Measurements from ENCODE around the gene SYP.
"Not testable (repeated sequence)": the region's sequence is repeated elsewhere in the genome, so short reads cannot be mapped to it uniquely, and the experiment has no call there.

The SYP gene

DNA sequence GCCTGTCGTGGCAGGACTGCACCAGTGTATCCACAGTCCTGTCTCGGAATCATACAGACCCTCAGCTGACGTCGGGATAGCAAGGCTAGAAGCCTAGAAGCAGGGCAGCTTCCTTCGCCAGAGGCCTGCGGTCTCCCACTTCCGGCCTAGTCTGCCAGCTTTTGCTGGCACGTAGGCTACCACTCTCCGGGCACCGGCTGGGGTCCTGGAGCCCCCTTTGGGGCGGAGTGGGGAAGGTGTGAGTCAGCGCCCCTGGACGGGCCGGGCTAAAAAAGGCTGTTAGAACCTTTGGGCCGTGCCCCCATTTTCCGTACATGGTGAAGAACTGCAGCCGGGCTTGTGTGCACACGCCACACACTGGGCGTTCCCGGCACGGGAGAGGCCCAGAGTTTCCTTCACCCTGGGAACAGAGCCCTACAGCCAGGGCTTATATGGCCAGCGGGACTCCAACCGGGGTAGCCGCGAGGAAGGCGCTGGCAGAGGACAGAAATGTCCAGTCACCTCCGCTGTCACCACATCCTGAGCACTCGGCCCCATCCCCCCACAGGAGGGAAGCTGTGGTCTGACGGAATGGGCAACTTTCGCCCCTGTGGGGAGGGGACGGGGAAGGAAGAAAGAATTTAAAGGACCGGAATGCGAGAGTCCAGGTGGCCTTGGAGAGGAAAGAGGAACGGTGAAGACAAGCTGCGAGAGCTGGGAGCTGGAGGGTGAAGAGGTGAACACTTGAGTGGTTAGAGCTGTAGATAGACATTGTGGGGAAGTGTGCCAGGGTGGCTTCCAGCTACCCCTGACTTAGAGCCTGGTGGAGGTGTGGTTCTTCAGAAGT is 32.9 kb downstream of the SYP start:
- no peak for DNase-seq (ENCODE audit: low spot score)

- peak; percentile 55 for DNase-seq (ENCODE audit: low spot score)
Observed at GRCh38 chrX:49165901-49166881, 33.8 kb downstream of the SYP start.

DNA sequence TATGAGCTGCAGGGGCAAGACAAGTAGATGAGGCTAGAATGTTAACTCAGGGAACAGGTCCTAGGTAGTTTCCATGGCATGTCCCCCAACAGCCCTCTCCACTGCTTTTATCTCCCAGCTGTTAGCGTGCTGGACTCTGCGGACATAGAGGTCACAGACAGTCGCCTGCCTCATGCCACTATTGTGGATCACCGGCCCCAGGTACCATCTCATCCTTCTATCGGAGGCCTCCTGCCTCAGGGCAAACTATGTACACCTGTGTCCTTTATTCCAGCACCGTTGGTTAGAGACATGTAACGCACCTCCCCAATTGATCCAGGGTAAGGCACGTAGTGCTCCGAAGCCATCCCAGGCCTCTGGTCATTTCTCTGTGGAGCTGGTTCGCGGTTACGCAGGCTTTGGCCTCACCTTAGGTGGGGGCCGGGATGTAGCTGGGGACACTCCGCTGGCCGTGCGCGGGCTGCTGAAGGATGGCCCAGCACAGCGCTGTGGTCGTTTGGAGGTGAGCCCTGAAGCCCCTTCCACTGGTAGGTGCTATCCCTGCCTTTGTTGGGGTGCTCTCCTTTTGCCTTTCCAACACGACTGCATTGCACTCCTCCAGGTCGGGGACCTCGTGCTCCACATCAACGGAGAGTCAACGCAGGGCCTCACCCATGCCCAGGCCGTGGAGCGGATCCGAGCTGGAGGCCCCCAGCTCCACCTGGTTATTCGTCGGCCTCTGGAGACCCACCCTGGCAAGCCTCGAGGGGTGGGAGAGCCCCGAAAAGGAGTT is 35.2 kb downstream of the SYP start:
- no peak for DNase-seq (ENCODE audit: low spot score)

DNA sequence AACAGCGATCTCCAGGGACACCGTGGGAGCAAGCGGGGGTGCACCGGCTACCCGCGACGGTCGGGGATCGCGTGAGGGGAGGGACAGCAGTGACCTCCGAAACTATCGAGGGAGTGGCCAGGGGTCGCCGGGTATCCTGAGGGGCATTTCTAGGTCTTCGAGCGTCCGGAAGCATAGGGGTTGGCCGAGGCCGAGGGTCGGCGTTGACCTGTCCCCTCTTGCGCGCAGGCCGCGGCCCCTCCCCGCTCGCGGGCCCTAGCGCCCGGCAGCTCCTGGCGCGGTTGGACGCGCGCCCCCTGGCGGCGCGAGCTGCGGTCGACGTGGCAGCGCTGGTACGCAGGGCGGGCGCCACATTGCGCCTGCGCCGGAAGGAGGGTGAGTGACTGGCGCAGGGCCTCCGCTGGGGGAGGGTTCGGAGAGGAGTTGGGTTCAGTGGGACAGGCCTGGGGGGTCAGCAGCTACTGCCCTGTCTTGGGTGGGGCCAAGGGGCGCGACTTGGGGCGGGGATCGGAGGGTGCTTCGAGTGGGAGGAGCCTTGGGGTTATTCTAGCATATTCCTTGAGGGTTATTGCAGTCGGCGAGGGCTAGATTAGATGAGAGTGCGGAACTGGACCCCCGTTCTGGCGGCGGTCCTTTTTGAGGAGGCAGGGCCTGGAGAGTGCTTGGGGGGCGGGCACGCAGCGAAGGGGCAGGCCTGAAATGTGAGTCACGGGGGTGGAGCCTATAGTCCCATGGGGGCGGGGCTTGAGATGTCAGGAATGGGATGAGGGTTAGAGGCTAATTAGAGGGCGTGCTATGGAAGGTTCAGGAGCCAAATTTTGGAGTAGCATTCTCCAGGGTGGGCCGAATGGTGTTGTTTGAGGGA is 36.2 kb downstream of the SYP start:
- peak; percentile 91 for DNase-seq (ENCODE audit: low spot score)

DNA sequence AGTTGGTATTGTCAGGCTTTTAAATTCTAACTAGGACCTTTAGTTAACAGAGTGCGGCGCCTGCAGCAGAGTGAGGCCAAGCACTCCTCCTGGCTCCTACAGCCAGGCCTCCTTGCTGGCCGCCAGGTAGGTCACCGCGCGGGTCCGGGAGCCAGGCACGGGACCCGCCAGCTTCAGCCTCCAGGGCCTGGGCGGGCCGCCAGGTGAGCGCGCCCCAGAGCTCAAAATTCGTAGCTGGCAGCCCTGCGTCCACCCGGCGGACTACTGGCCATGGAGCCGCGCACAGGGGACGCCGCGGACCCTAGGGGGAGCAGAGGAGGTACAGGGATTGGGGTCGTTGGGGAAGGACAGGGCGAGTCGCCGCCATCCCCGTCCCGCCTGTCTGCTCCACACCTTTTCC is 37.4 kb downstream of the SYP start, which contains the start of gene MAGIX:
TSS of gene MAGIX (plus strand) at position 139 of the 400 bp plus-strand sequence. CDS start at position 271, 132 bp downstream.
- DNase-seq (ENCODE audit: low spot score), result no peak

DNA sequence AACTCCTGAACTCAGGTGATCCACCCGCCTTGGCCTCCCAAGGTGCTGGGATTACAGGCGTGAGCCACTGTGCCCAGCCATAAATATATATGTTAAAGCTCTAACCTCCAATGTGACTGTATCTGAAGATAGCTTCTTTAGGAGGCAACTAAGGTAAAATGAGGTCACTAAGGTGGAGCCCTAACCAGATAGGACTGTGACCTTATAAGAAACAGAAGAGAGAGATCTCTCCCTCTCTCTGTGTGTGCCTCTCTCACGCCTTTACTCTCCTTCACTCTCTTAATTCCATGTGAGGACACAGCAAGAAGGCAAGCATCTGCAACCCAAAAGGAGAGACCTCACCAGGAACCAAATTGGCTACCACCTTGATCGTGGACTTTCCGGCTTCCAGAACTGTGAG is 38.4 kb downstream of the SYP start:
- DNase-seq (ENCODE audit: low spot score), result no peak

GRCh38 chrX:49160908-49161307 is 39.1 kb downstream of the SYP start:
- no peak for DNase-seq (ENCODE audit: low spot score)

DNA sequence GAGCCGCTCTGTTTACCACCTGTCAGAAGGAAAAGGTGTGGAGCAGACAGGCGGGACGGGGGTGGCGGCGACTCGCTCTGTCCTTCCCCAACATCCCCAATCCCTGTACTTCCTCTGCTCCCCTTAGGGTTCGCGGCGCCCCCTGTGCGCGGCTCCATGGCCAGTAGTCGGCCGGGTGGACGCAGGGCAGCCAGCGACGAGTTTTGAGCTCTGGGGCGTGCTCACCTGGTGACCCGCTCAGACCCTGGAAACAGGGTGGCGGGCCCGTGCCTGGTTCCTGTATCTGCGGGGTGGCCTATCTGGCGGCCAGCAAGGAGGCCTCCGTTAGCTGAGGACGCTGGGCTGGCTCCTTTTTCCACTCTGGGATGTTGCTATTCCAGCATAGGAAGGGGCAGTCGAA is 42.8 kb downstream of the SYP start:
- DNase-seq (ENCODE audit: low spot score), result no peak

DNA sequence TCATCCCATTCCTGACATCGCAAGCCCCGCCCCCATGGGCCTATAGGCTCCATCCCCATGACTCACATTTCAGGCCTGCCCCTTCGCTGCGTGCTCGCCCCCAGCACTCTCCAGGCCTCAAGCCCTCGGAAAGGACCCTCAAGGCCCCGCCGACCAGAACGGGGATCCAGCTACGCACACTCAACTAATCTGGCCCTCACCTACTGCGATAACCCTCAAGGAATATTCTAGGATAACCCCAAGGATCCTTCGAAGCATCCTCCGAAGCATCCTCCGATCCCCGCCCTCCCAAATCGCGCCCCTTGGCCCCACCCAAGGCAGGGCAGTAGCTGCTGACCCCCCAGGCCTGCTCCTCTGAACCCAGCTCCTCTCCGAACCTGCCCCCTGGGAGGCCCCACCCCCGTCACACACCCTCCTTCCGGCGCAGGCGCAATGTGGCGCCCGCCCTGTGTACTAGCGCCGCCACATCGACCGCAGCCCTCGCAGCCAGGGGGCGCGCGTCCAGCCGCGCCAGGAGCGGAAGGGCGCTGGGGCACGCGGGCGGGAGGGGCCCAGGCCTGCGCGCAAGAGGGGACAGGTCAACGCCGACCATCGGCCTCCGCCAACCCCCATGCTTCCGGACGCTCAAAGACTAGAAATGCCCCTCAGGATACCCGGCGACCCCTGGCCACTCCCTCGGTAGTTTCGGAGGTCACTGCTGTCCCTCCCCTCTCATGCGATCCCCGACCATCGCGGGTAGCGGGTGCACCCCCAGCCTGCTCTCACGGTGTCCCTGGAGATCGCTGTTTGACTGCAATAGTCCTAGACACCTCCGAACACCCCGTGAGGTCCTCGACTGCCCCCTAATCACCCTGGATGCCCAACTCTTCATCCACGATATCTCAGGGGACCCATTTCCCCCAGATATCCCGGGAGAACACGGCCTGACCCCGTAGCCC is 43.8 kb downstream of the SYP start:
- peak; percentile 88 for DNase-seq (ENCODE audit: low spot score)

- DNase-seq (ENCODE audit: low spot score), result peak; percentile 31
Observed at GRCh38 chrX:49155243-49155899, 44.6 kb downstream of the SYP start.

- no peak for DNase-seq (ENCODE audit: low spot score)
Observed at GRCh38 chrX:49153467-49153866, 46.5 kb downstream of the SYP start.

DNA sequence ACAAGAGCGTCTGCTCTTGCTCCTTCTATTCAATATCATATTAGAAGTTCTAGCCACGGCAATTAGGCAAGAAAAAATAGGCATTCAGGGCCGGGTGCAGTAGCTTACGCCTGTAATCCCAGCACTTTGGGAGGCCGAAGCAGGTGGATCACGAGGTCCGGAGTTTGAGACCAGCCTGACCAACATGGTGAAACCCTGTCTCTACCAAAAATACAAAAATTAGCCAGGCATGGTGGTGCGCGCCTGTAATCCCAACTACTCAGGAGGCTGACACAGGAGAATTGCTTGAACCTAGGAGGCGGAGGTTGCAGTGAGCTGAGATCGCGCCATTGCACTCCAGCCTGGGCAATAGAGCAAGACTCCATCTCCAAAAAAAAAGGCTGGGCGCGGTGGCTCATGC is 50.7 kb downstream of the SYP start:
- not testable (repeated sequence) for DNase-seq (ENCODE audit: low spot score)

- not testable (repeated sequence) for DNase-seq (ENCODE audit: low spot score)
Observed at GRCh38 chrX:49148390-49149100, 51.4 kb downstream of the SYP start.

- DNase-seq (ENCODE audit: low spot score), result no peak
Observed at GRCh38 chrX:49147936-49148335, 52.1 kb downstream of the SYP start.

DNA sequence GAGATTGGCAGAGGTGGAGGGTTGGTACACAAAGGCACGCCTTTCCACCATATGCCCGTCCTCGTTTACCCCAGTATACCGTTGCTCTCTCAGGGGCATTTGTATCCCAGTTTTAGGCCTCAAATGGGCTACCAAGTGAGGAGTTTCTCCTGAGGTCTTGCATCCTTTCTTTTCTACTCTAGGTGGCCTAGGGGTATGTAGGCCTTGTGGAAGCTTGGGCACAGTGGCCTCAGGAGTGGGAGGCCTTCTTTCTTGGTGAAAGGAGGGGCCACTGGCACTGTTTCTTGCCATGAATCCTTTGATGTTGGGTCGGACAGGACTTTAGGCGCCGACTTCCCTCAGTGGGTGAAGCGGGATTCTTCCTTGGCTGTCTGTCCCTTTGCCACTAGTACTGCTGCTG is 52.7 kb downstream of the SYP start:
- no peak for DNase-seq (ENCODE audit: low spot score)

DNA sequence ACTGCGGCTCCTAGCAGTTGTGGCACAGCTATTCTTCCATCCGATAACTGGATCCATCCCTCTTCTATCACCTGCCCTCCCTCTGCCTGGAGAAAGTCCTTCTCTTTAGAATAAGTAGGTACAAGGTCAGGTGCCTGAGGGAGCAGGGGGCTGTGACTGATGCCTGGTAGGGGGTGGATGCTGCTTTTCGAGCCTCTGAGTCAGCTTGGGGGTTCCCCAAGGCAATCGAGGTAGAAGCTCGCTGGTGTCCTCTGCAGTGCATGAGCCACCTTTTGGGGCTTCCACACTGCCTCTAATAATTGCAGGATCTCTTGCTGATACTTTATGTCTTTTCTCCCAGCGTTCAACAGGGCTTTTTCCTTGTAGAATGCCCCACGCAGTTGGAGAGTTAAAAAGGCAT is 56.8 kb downstream of the SYP start:
- not testable (repeated sequence) for DNase-seq (ENCODE audit: low spot score)

DNA sequence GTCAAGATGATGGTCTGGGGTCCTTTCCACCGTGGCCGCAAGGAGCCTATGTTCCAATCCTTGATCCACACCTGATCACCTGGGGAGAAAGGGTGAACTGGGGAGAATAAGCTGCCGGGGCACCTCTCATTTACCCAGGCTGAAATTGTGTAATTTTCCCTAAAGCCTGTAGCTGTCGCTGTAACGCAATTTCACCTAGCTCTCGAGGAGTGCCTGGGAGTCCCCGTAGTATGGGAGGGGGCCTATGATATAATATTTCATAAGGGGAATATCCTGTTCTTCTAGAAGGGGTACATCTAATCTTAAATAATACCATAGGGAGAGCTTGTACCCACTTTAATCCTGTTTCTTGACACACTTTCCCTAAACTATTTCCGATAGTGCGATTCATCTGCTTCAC is 57.7 kb downstream of the SYP start:
- DNase-seq (ENCODE audit: low spot score), result not testable (repeated sequence)

DNA sequence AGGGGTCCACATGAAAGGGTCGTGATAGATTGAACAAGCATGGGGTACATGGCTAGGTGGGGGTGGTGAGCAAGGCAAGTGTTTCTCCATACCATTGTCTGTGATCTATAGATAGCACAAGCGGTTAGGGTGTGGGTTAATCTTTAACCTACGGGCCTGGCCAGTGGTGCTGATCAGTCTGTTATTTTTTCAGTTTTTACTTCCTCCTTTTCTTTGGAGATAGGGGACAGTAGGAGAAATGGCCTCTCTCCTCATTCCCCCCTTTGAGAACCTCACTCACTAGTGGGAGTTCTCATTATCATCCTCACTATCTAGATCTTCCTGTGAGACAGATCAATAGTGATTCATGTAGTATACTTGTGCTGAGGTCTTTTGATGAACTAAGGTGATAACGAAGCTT is 60.3 kb downstream of the SYP start:
- no peak for DNase-seq (ENCODE audit: low spot score)
